SU-DHL-6 (cell line): ENCODE measurements around the gene TBCK.

Source experiments
- CTCF ChIP-seq: fragments of 200-600 bp; sonication (generic); IDR thresholded peaks from one replicate; pipeline ENCODE4 v1.5.1; 2017; ENCODE audit warnings: antibody characterized with exemption, mild to moderate bottlenecking, low read length, moderate library complexity; ENCODE audit not compliant: insufficient read depth, poor library complexity, severe bottlenecking
- EZH2phosphoT487 ChIP-seq: fragments of 200-600 bp; sonication (generic), shearing (Covaris generic); conservative IDR thresholded peaks from 2 replicates; pipeline ENCODE4 v1.6.1; 2018; ENCODE audit warnings: mild to moderate bottlenecking, antibody characterized with exemption, low read length, moderate library complexity, mixed read lengths

- TF ChIP-seq CTCF (no peak), EZH2phosphoT487 (no peak)
Measured at GRCh38 chr4:106208481-106209460, 107.2 kb downstream of the TBCK start.
